Gastroesophageal sphincter (tissue), 4 donors: ENCODE data around the gene LRRC45. TPM values are rescaled to one million over a fixed set of nuclear protein-coding genes. Genes with fewer than 3 reads are reported as not detected.

Experiments
- ATAC-seq: fragments of 150-250 bp; one replicate; pipeline ENCODE4 v1.9.1; 2016; ENCODE audit warnings: mild to moderate bottlenecking, moderate library complexity
- H3K27ac ChIP-seq, 4 donors: fragments of 200-600 bp; sonication (generic) in 3 of 4; 1 replicate in 3 of 4; 2 replicates in 1 of 4; pipeline ENCODE4 v1.5.1; 2016 to 2019
- H3K27me3 ChIP-seq: fragments of 200-600 bp; sonication (generic); one replicate; pipeline ENCODE4 v1.5.1; 2019
- H3K36me3 ChIP-seq, 2 donors: fragments of 200-600 bp; sonication (generic); one replicate each; pipeline ENCODE4 v1.5.1; 2019; ENCODE audit warnings: control low read depth in 1 of 2
- H3K4me1 ChIP-seq, 3 donors: fragments of 200-600 bp; sonication (generic); 1 replicate in 2 of 3; 2 replicates in 1 of 3; pipeline ENCODE4 v1.5.1; 2016 to 2019; ENCODE audit warnings: control low read depth in 2 of 3
- H3K4me3 ChIP-seq, 2 donors: fragments of 200-600 bp; sonication (generic); one replicate each; pipeline ENCODE4 v1.5.1; 2019; ENCODE audit warnings: mild to moderate bottlenecking in 1 of 2, moderate library complexity in 1 of 2
- H3K9me3 ChIP-seq, 3 donors: fragments of 200-600 bp; sonication (generic); one replicate each; pipeline ENCODE4 v1.5.1; 2017 to 2019; ENCODE audit warnings: control low read depth in 2 of 3
- CTCF ChIP-seq, 4 experiments: fragments of 200-600 bp in 2 of 4; fragments of 450-650 bp in 2 of 4; sonication (generic) in 1 of 4; IDR thresholded peaks; one replicate each; pipeline ENCODE4 v1.5.1; 2017 to 2019; ENCODE audit warnings: antibody characterized with exemption in 4 of 4, mild to moderate bottlenecking in 2 of 4, moderate library complexity in 2 of 4
- EP300 ChIP-seq: sonication (generic); formaldehyde crosslinking; IDR thresholded peaks from one replicate; pipeline ENCODE4 v1.6.1; 2017; ENCODE audit warnings: antibody characterized with exemption, mild to moderate bottlenecking
- POLR2A ChIP-seq, 2 donors: fragments of 450-650 bp; IDR thresholded peaks; one replicate each; pipeline ENCODE4 v1.6.1; 2017; ENCODE audit warnings: antibody characterized with exemption in 2 of 2, mild to moderate bottlenecking in 2 of 2, moderate library complexity in 1 of 2
- POLR2AphosphoS5 ChIP-seq: sonication (generic); formaldehyde crosslinking; IDR thresholded peaks from one replicate; pipeline ENCODE4 v1.6.1; 2017; ENCODE audit warnings: antibody characterized with exemption
- WGBS, 2 donors: methylation state at CpG; one replicate each; pipeline ENCODE4 v1.1.5; 2018; ENCODE audit warnings: low coverage in 1 of 2; 5-methylcytosine and 5-hydroxymethylcytosine counted together
- total RNA-seq, 4 donors: library from RNA; depleted of rRNA; stranded (reverse); fragments of >200 nt; gene quantifications; one replicate each; pipeline ENCODE4 v1.1.0, GENCODE V29; 2016

LRRC45 gene
- total RNA-seq, 4 donors from 2014 or later: 4.4 to 16.3 (median 12.4) TPM

DNA sequence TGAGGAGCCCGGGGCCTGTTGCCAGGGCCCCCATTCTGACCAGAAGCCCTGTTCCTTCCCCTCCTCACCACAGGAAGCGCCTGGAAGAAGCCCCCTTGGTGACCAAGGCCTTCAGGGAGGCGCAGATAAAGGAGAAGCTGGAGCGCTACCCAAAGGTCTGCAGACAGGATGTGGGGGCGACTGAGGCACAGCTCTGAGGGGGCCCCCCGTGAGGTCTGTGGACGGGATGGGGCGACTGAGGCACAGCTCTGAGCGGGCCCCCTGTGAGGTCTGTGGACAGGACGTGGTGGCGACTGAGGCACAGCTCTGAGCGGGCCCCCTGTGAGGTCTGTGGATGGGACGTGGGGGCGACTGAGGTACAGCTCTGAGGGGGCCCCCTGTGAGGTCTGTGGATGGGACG is 13.7 kb upstream of the LRRC45 start:
- Histone ChIP-seq H3K36me3 (peaks cover 0 to 34% of the 10 kb centered on the region in 2 donors), H3K4me1 (peaks cover 0 to 26% (median 5%) of the 10 kb centered on the region in 3 donors), H3K9me3 (no peaks in the 10 kb centered on the region), H3K4me3 (no peak overlapping the region), H3K27me3 (no peaks in the 10 kb centered on the region), H3K27ac (no peak overlapping the region)
- no peak for ATAC-seq
- no peak for TF ChIP-seq CTCF (IDR thresholded peaks at IDR 0.05)
- no peak for TF ChIP-seq POLR2A (IDR thresholded peaks at IDR 0.05)
- TF ChIP-seq POLR2AphosphoS5: no peak
- no peak for TF ChIP-seq EP300
- 89 to 100% methylated on average over 1 to 3 of the region's 15 CpGs for WGBS, 2 donors

GRCh38 chr17:82010575-82011525 is 12.3 kb upstream of the LRRC45 start:
- 100% methylated on average over 2 of the region's 39 CpGs; no CpG with 5 or more reads in 1 of the 2 donors for WGBS, 2 donors
- TF ChIP-seq CTCF (IDR thresholded peaks at IDR 0.05) (no peak), POLR2AphosphoS5 (no peak), POLR2A (IDR thresholded peaks at IDR 0.05) (no peak), EP300 (no peak)
- ATAC-seq: no peak
- Histone ChIP-seq H3K9me3 (no peaks in the 10 kb centered on the region), H3K27me3 (no peaks in the 10 kb centered on the region), H3K4me3 (no peak overlapping the region), H3K36me3 (peaks cover 0 to 34% of the 10 kb centered on the region in 2 donors), H3K4me1 (peaks cover 0 to 12% (median 3%) of the 10 kb centered on the region in 3 donors), H3K27ac (no peak overlapping the region)

GRCh38 chr17:82011617-82012187 is 11.4 kb upstream of the LRRC45 start:
- no peak overlapping the region for H3K4me3 ChIP-seq
- no peaks in the 10 kb centered on the region for H3K9me3 ChIP-seq
- no CpG with 5 or more reads among the region's 19 CpGs for WGBS, 2 donors
- peaks cover 0 to 4% (median under 1%) of the 10 kb centered on the region in 3 donors for H3K4me1 ChIP-seq
- no peak for ATAC-seq
- peaks cover 0 to 34% of the 10 kb centered on the region in 2 donors for H3K36me3 ChIP-seq
- H3K27ac ChIP-seq: no peak overlapping the region
- H3K27me3 ChIP-seq: no peaks in the 10 kb centered on the region
- TF ChIP-seq CTCF (IDR thresholded peaks at IDR 0.05): no peak
- no peak for TF ChIP-seq POLR2AphosphoS5
- TF ChIP-seq EP300: no peak
- no peak for TF ChIP-seq POLR2A (IDR thresholded peaks at IDR 0.05)

- TF ChIP-seq POLR2AphosphoS5: no peak
- TF ChIP-seq EP300: no peak
- TF ChIP-seq CTCF (IDR thresholded peaks at IDR 0.05): no peak
- no peak for TF ChIP-seq POLR2A (IDR thresholded peaks at IDR 0.05)
- Histone ChIP-seq H3K27ac (peak overlapping the region in 1 of 4 donors; percentile 48), H3K4me1 (no peaks in the 10 kb centered on the region), H3K9me3 (no peaks in the 10 kb centered on the region), H3K36me3 (peaks cover 0 to 40% of the 10 kb centered on the region in 2 donors), H3K27me3 (no peaks in the 10 kb centered on the region), H3K4me3 (no peak overlapping the region)
- no peak for ATAC-seq
- no CpG with 5 or more reads among the region's 20 CpGs for WGBS, 2 donors
Observed at GRCh38 chr17:82012261-82012639, 10.9 kb upstream of the LRRC45 start.
